GM21619 (cell line): ENCODE results near the gene FAM13C.

Experiments used
- ATAC-seq: cut with Tn5 transposase; IDR thresholded peaks from one replicate; pipeline ENCODE4 v1.9.1; 2021; ENCODE audit not compliant: unreplicated experiment

The FAM13C gene

DNA sequence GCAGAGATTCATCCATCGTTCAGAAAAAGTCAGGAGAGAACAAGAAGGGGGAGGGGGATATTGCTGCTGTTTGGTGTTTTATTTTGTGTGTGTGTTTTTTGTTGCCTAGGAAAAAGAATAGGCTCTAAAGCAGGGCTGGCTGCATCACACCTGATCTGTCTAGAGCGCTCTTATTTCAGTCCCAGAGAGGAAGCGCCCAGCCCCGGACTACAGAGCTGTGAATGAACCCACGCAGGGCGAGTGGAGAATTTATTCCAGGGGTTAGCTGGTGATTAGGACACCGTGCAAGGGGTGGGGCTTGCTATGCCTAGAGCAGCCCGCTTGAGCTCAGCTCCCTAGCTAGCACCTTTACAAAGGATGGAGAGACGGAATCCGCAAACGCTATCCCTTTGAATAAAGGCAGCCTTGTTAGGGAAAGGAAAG is 621 bp upstream of the FAM13C start:
- no peak for ATAC-seq

DNA sequence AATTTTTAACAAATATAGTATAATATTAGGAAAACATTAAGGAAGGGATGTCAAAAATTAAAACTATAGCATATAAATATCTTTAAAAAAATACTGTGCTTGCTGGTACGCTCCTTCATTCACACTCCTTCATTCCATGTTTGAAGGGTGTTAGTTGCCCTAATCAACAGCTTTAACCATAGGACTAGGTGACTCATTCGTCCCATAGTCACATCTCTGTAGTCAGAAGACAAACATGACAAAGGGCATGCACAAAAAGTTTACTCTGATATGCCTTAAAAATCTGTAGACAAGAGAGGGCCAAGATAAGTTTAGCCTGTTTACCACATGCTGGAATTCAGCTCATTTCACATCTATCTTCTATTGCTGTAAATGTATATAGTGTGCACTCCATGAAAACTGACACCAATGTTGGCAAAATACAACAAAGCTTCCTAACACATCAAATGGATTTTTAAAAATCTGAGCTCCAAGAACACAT is 646 bp downstream of the FAM13C start:
- no peak for ATAC-seq

DNA sequence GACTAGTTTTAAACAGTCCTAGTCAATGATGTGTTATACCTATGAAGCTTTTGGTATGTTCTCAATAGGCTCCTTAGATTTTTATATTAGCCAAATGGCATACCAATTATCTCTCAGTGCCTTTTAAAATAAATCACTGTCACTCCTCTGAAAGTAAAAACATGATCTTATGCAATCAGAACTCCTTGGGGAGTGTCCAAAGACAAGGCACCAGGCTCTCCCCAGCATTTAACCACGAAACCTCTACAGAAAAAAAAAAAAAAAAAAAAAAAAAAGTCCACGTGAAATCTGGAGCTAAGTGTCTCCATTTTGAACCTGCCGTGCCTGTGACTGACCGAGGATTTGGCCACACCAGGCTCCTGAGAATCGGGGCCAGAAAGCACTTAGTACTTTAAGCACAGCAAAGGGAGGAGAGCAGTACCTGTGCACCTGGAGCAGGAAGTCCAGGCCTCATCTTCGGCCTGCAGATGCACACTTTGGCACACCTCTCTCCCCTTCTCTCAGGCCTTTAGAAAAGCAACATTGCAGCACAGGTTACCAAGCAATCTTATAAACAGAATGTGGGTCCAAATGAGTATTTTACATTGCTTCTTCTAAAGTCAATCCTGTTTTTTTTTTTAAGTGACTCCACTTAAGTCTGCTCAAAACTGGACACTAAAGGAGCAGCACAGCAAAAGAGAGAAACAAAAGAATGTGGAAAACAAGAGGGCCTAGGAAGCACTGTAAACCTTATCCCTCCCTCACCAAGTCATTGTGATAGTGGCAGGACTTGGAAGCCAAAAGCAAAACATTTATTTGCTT is 1.5 kb downstream of the FAM13C start:
- no peak for ATAC-seq

DNA sequence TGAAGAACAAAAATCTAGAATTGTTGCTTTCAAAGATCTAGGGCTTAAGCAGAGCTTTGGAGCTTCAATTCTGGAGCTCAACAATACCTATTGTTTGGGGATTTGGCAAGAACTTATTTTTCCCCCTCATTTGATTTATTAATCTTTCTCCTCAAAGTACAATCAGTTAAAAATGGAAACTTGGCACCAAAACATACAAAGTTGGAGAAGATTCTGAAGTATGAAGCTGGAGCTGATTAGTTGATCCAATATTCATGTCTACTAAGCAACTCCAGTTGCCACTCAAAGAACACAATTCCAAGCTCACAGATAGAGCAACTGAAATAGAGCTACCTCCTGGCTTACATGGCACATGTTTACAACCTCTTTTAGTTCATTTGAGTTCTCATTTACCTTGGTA is 3.8 kb downstream of the FAM13C start:
- ATAC-seq, result no peak

DNA sequence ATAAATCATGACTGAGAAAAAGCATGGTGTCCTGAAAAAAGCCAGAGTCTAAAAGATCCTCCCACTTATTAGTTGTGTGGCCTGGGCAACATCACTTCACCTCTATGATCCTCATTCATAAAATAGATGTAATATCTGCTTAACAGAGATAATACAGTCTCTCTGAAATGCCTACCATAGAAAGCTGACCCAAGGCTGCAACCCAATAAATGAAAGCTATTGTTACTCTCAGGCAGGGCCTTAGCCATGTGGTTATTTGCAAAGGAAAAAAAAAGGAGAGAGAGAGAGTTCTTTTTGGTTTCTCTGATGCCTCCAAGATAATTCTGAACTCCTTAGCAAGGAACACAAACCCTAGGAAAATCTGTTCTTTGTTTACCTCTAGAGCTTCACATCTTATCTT is 7.9 kb downstream of the FAM13C start:
- no peak for ATAC-seq

DNA sequence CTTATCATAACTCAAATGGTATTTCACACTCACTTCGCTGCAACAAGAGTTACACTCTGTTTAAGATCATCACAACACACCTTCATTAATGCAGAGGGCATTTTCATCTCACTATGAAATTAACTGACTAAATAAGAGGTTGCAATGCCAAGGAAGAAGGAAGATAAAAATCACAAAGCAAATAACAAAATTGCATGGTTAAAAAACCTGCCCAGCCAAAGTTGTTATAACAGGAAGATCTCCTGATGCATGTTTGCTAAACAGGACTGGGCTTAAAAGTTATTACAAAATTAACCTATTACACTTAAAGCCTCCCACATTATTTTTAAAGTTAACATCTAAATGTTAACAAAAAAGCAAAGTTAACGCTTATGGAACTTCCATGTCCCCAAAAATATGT is 11.8 kb downstream of the FAM13C start:
- ATAC-seq, result no peak

DNA sequence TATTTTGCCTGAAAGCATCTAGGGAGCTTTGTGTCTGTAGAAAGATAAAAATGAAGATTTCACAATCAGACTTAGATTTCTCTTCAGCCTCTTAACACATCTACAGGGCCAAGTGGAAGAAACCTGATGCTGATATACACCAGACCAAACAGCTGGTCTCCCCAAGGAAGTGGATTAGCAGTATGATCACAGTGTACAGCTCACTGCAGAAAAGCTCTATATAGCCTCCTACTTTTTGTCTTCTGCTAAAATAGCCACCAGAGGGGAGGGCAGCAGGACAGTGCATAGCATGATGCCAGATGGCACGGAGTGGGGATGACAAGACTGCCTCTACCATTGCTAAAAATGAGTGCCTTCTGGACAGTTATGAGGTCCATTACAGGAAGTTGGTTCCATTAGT is 16.0 kb downstream of the FAM13C start:
- no peak for ATAC-seq

DNA sequence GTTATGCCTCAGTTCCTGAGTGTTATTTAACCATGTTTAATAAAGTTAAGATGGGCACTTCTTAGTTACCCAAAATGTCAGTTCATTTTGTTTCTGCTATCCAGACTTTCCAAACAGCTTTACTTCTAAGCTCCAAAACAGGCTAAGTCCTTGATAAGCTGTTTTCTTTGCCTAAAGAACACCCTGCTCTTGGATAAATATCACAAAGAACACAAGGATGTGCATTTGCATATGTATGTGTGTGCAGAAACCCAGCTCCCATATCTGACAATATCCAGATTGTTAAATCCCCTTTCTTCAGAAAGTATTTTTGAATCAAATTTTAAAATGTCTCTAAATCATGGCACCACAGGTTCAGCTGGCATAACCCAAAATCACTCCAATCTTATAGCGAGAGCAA is 19.6 kb downstream of the FAM13C start:
- ATAC-seq, result no peak

DNA sequence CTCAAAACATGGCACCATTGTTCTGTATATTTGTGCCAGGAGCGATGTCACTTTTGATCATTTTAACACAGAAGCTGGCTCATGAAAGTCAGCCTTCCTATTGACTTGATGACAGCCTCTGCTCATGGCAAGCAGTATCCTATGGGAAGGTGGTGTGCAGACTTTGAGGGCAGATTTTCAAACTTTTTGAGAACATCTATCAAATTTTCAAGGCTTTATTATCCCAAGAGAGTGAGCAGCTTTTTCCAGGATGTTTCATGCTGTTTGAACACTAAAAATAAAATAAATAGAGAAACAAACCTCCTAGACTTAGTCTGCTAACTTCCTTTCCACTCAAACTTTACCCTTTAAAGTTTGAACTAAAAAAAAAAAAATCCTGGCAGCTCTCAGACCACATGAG is 20.3 kb downstream of the FAM13C start:
- ATAC-seq, result no peak

DNA sequence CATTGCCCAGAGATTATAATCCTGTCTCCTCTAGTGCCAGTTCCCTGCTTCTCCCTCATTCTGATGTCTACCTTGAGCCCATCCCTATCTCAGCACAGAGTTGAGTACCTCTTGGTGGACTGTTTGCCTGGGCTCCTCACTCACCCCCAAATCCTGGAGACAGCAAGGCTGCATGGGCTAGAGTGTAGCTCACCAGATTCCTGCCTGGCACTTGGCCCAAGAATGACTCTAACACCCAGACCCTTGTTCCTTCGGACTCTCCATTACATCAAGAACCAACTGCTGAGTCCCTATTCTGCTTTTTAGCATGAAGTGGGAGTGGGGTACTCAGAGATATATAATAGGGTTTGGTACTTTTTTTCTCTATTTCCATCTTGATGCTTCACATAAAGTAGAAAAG is 22.1 kb downstream of the FAM13C start:
- no peak for ATAC-seq

DNA sequence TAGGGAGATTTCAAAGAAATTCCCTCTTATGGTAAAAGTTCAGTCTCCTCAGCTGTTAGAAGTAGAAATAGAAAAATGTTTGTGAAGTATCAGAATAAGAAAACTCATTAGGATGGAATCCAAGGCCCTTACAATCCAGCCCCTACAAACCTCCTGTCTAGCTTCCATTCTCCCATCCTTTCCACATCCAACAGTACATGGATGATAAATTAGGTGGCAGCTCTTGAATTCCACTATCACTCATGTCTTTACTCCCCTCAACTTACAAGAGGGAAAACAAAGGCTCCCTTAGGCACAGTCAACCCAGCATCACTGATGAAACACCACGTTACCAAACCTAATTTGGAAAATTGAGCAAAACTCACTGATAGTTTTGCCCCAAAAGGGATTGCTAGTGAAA is 23.0 kb downstream of the FAM13C start:
- no peak for ATAC-seq

DNA sequence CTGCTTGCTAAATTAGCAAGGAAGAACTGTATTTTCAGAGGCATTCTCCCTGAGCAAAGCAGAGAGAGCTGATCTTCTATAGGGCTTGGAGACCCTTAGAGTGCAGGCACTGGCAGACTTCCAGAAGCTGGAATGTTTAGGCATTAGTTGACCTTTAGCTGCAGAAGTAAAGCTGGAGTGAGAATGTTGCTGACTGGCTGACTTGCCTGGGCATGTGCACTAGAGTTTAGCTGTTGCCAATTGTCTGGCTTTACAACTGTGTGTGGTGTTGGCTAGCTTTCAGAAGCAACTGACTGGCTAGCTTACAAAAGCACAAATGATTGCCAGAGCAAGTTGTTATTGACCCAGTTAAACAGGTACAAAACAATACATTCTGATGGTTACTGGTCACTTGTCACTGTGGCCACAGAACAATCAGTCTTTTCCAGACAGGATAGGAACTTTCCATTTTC is 25.1 kb downstream of the FAM13C start:
- no peak for ATAC-seq

DNA sequence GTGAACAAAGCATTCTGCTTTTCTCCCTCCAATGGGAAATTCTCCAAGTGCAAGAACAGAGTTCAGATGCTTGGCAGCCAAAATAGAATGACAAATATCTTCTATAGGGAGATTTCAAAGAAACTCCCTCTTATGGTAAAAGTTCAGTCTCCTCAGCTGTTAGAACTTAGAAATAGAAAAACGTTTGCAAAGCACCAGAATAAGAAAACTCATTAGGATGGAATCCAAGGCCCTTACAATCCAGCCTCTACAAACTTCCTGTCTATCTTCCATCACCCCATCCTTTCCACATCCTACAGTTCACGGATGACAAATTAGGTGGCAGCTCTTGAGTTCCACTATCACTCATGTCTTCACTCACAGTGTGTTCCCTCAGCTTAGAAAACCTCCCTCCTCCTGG is 25.7 kb downstream of the FAM13C start:
- ATAC-seq, result no peak

DNA sequence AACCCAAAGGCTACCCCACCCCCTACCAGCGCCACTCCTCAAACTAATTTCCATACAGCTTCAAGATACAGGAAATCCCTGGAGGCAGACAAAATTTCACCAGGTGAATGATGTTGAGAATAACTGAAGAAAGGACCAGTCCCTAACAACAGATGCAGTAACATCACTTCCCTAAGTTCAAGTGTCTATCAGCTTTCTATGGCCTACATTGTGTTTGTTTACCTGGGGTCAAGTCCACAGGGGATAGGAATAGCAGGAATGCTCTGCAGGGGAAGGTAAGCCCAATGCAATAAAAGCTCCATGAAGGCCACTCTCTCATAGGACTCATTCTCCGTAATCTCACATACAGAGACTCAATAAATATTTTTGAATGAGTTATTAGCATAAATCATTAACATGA is 26.9 kb downstream of the FAM13C start:
- ATAC-seq, result no peak

DNA sequence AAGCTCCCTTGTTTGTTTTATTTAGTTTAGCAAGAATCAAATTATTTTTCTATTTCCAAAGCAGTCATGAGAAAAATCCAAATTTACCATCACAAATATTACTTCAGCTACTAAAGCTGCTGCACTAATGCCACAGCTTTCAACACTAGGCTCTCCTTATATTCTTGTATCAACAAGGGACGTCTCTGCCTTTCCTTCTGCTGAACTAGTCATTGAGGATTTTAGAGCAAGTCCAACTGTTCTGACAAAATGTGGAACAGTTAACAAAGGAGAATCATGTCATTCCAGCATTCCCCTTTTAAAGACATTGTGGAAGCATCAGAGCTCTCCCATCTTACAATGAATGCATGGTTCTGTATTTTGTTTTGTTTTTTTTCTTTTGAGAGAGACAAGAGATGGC is 28.6 kb downstream of the FAM13C start:
- ATAC-seq, result no peak

DNA sequence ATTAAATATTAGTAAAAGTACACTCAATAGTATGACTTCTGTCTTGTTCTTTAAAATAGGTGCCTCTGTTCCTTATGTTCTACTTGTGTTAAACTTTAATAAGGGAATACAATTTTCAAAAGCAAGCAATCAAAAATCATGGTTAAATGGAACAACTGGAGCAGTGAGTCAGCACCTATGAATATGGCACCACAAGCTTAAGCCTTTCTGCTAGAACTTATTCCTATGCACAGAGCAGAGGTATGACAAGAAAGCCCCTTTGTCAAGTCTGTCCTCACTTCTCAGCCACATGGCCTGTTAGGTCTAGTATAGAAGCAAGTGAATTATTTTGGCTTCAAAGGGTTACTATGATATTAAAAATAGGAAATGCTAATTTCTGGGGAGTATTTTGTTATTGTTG is 29.8 kb downstream of the FAM13C start:
- no peak for ATAC-seq

DNA sequence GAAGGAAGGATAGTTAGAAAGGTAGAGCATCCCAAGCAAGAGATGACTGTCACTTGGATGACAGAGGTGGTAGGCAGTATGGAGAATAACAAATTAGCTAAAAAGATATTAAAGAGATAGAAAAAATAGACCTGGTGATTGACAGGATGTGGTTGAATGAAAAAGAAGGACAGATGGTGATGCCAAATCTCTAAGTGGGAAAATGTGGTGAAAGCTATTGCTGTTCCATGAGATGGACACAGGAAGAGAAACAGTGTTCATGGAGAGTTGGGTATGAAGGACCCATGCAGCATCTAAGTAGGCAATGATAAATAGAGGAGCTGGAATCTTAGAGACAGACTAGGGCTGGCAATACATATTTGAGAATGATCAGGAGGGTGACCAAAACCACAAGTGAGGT is 30.7 kb downstream of the FAM13C start:
- ATAC-seq, result no peak

DNA sequence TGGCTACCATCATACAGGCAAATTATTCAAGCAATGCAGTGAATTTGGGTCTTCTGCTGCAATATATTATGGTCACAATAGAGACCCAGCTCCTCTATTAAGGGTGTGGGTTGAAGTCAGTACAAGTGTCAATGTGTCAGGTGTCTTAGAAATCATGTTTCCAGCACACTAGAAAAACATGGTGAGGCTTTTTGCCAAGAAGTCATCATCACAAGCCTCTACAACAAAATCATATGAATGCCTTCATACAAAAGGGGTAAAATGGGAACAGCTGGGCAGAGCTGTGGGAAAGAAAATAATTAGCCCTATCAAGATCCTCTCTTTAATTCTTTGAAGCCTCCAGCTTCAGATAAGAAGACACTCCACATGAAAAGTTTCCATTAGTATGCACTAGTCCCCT is 37.2 kb downstream of the FAM13C start:
- ATAC-seq, result no peak

DNA sequence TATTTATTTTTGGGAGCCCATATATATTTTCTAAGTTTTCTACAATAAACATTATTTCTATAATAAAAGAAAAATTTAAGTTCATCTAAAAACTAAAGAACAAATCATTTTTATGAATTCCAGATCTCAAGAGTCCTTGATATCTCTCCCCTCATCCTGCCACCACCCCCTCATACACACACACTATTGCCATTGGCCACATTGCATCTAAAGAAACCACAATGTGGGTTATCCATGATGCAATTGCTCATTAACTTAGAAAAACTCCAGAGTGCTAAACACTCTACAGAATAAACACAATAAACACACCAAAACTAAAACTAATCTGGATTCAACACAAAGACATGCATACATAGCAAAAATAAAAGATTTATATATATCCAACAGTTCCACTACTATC is 37.8 kb downstream of the FAM13C start:
- ATAC-seq, result no peak

DNA sequence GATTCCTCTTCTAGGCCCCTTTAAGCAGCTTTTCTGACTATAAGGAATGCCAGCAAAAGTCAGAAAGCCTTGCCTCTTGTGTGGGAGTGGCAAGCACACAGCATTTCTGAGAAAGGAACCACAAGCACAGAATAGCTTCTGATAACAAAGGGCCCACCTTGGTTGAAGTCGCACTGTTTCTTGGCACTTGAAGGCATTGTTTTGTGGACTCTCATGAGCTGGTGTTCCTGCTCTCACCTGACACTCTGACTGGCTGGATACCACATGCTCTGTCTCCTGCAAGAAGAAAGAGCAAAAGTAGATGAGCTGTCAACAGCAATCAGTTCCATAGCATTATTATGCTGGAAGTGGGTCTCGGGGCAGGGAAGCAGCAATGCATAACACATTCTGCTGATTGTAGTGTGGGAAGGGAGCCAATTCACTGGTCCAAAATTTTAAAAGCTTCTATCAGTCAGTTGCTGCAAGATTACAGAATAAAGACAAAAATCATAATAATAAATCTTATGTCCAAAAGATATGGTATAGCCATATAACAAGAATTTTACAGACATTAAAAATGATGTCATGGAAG is 38.4 kb downstream of the FAM13C start:
- no peak for ATAC-seq

DNA sequence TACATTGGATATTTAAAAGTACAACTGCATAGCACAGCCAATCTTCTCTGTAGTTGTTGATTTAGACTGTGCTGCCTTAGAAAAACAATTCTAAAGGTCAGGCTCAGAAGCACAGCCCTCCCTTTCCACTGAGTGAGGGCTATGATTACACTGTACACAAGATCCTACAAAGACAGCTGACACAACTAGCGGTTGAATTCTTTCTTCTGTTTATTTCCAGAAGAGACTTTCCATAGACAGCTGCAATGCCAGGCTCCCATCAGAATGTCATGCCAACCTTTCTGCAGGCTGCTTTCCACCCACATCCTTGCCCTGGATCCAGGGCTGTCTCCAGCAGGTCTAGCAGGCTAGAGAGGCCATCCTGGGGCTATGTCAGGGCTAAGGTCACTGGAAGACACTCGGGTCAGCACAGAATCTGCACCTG is 39.3 kb downstream of the FAM13C start:
- no peak for ATAC-seq

DNA sequence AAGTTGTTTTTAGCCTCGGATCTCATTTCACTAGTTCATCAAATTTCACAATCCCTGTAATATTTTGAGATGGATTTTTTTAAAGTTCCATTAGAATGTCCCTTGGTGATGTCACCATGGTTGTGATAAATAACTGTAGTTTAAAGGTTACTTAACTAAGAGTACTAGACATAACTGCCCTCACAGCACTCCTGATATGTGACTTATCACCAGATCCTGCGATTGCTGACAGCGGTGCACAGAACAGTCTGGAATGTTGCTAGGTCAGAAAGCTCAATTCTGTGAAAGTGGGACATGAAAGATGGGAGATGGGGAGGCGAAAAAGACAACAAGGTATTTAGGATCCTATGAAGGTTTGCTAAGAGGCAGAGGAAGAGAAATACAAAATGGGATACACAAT is 40.2 kb downstream of the FAM13C start:
- no peak for ATAC-seq

DNA sequence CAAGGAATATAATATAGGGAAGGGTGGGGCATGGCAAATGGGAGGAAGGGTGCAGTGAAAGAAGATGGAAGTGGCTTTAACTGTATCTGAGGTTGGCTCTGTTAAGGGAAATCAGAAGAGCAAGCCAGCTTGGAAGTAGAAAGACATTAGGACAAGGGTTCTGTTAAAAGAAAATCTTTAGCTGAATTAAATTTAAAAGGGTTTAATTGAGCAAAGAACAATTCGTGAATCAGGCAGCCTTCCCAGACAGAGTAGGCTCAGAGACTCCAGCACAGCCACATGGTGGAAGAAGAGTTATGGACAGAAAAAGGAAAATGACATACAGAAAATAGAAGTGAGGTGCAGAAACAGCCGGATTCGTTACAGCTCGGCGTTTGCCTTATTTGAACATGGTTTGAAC is 42.0 kb downstream of the FAM13C start:
- ATAC-seq, result no peak
